ENCODE results near the gene EIF4G2.

The EIF4G2 gene

GRCh38 chr11:10779086-10779485 lies 29.6 kb downstream of the EIF4G2 start:
- peak overlapping the region; percentile 95 for H3K27ac ChIP-seq
- no peaks in the 10 kb centered on the region for H3K27me3 ChIP-seq (replicated peaks)
- H3K4me3 ChIP-seq (ENCODE audit: low read depth, low read length), result no peak overlapping the region
- no peak for TF ChIP-seq CTCF (IDR thresholded peaks at IDR 0.05; ENCODE audit: low read depth, low read length, missing control alignments)
- DNase-seq, result no peak
- in situ Hi-C loops (cut with HindIII; ENCODE audit: low pct_ligation_motif_present, low sequenced_read_pairs), result no loop called here
- peaks cover 42% of the 10 kb centered on the region for H3K36me3 ChIP-seq (replicated peaks)

GRCh38 chr11:10778217-10778970 lies 30.3 kb downstream of the EIF4G2 start:
- Histone ChIP-seq H3K27ac (peak overlapping the region; percentile 95), H3K4me3 (ENCODE audit: low read depth, low read length) (no peak overlapping the region), H3K27me3 (replicated peaks) (no peaks in the 10 kb centered on the region), H3K36me3 (replicated peaks) (peaks cover 48% of the 10 kb centered on the region)
- no peak for TF ChIP-seq CTCF (IDR thresholded peaks at IDR 0.05; ENCODE audit: low read depth, low read length, missing control alignments)
- in situ Hi-C loops (cut with HindIII; ENCODE audit: low pct_ligation_motif_present, low sequenced_read_pairs), result no loop called here
- peak; percentile 95 for DNase-seq

GRCh38 chr11:10777806-10778205 lies 30.9 kb downstream of the EIF4G2 start:
- Histone ChIP-seq H3K4me3 (ENCODE audit: low read depth, low read length) (no peak overlapping the region), H3K36me3 (replicated peaks) (peaks cover 52% of the 10 kb centered on the region), H3K27me3 (replicated peaks) (no peaks in the 10 kb centered on the region), H3K27ac (peak overlapping the region; percentile 95)
- DNase-seq, result no peak
- no peak for TF ChIP-seq CTCF (IDR thresholded peaks at IDR 0.05; ENCODE audit: low read depth, low read length, missing control alignments)
- in situ Hi-C loops (cut with HindIII; ENCODE audit: low pct_ligation_motif_present, low sequenced_read_pairs), result no loop called here

- in situ Hi-C loops (cut with HindIII; ENCODE audit: low pct_ligation_motif_present, low sequenced_read_pairs), result no loop called here
- no peak for TF ChIP-seq CTCF (IDR thresholded peaks at IDR 0.05; ENCODE audit: low read depth, low read length, missing control alignments)
- H3K36me3 ChIP-seq (replicated peaks), result peaks cover 56% of the 10 kb centered on the region
- H3K27ac ChIP-seq, result peak overlapping the region; percentile 95
- H3K27me3 ChIP-seq (replicated peaks), result no peaks in the 10 kb centered on the region
- no peak overlapping the region for H3K4me3 ChIP-seq (ENCODE audit: low read depth, low read length)
- DNase-seq, result no peak
These were observed 31.3 kb downstream of the EIF4G2 start for GRCh38 chr11:10777393-10777793.

GRCh38 chr11:10774811-10775210 lies 33.9 kb downstream of the EIF4G2 start:
- no peak overlapping the region for H3K4me3 ChIP-seq (ENCODE audit: low read depth, low read length)
- TF ChIP-seq CTCF (IDR thresholded peaks at IDR 0.05; ENCODE audit: low read depth, low read length, missing control alignments), result no peak
- in situ Hi-C loops (cut with HindIII; ENCODE audit: low pct_ligation_motif_present, low sequenced_read_pairs), result no loop called here
- peaks cover 76% of the 10 kb centered on the region for H3K36me3 ChIP-seq (replicated peaks)
- H3K27me3 ChIP-seq (replicated peaks), result no peaks in the 10 kb centered on the region
- H3K27ac ChIP-seq, result no peak overlapping the region
- no peak for DNase-seq

GRCh38 chr11:10771457-10771856 lies 37.3 kb downstream of the EIF4G2 start:
- Histone ChIP-seq H3K36me3 (replicated peaks) (peaks cover 67% of the 10 kb centered on the region), H3K27ac (no peak overlapping the region), H3K27me3 (replicated peaks) (no peaks in the 10 kb centered on the region), H3K4me3 (ENCODE audit: low read depth, low read length) (no peak overlapping the region)
- no peak for TF ChIP-seq CTCF (IDR thresholded peaks at IDR 0.05; ENCODE audit: low read depth, low read length, missing control alignments)
- in situ Hi-C loops (cut with HindIII; ENCODE audit: low pct_ligation_motif_present, low sequenced_read_pairs), result no loop called here
- DNase-seq, result no peak

Data from brain microvascular endothelial cell (primary cell).